H1 (cell line): ENCODE data around the gene VGF. TPM values are rescaled to one million over a fixed set of nuclear protein-coding genes. Genes with fewer than 3 reads are reported as not detected.

Experiments
- CTCF ChIA-PET: fragments of 300-600 bp; sonication (Branson Sonifier 250); formaldehyde crosslinking; loops from one replicate; lab custom pipeline; 2021; ENCODE audit not compliant: partially characterized antibody; lab: Charles Lee
- POLR2A ChIA-PET: fragments of 300-600 bp; sonication (Branson Sonifier 250); formaldehyde crosslinking; loops from one replicate; lab custom pipeline; 2021; ENCODE audit warnings: inconsistent platforms; ENCODE audit not compliant: partially characterized antibody; lab: Charles Lee
- DNase-seq, 2 experiments: peaks; one replicate each; pipeline versions ENCODE4 v3.0.0 to v3.0.0-alpha.2; 2010 to 2022; ENCODE audit warnings: low spot score in 2 of 2, low read depth in 1 of 2, mixed read lengths in 1 of 2
- FAIRE-seq: peaks from 2 replicates; lab custom pipeline; 2011; peaks lifted over from hg19 to GRCh38; lab: Jason Lieb, UNC
- H2AFZ ChIP-seq: 2 replicates; pipeline ENCODE4 v1.8.1; 2012; ENCODE audit warnings: low read length, inconsistent platforms
- H2AK5ac ChIP-seq: 2 replicates; pipeline ENCODE4 v1.6.1; 2013; ENCODE audit warnings: low read depth, low read length
- H2BK120ac ChIP-seq: replicated peaks from 2 replicates; pipeline ENCODE3; 2013; ENCODE audit warnings: low read depth, low read length, inconsistent platforms
- H2BK12ac ChIP-seq: 2 replicates; pipeline ENCODE4 v1.6.1; 2013; ENCODE audit warnings: low read depth, low read length
- H2BK15ac ChIP-seq: 2 replicates; pipeline ENCODE4 v1.6.1; 2013; ENCODE audit warnings: low read length
- H2BK20ac ChIP-seq: 2 replicates; pipeline ENCODE4 v1.6.1; 2013; ENCODE audit warnings: low read length
- H2BK5ac ChIP-seq: 2 replicates; pipeline ENCODE4 v1.6.1; 2013; ENCODE audit warnings: low read depth, low read length
- H3K14ac ChIP-seq: 2 replicates; pipeline ENCODE4 v1.6.1; 2013; ENCODE audit warnings: inconsistent platforms; ENCODE audit not compliant: insufficient read length
- H3K18ac ChIP-seq: 2 replicates; pipeline ENCODE4 v1.6.1; 2013; ENCODE audit warnings: low read length; ENCODE audit errors: extremely low read depth
- H3K23ac ChIP-seq: 2 replicates; pipeline ENCODE4 v1.6.1; 2013; ENCODE audit warnings: inconsistent platforms; ENCODE audit not compliant: insufficient read length
- H3K23me2 ChIP-seq: 2 replicates; pipeline ENCODE4 v1.6.1; 2013; ENCODE audit warnings: low read depth, low read length
- H3K27ac ChIP-seq: 2 replicates; pipeline ENCODE4 v1.6.1; 2011; ENCODE audit warnings: low read depth, low read length, inconsistent platforms
- H3K27me3 ChIP-seq, 4 experiments: replicated peaks in 1 of 4; 1 replicate in 1 of 4; 2 replicates in 3 of 4; pipeline versions ENCODE4 v1.6.1 to v1.8.1; 2011 to 2013; ENCODE audit warnings: low read length in 3 of 4, mild to moderate bottlenecking in 3 of 4, inconsistent platforms in 2 of 4, mixed read lengths in 2 of 4, moderate library complexity in 1 of 4; ENCODE audit not compliant: control insufficient read depth in 3 of 4, insufficient read depth in 3 of 4; ENCODE audit errors: extremely low read depth in 1 of 4
- H3K36me3 ChIP-seq, 4 experiments: 2 replicates each; pipeline versions ENCODE4 v1.6.1 to v1.8.1; 2011 to 2013; ENCODE audit warnings: mild to moderate bottlenecking in 4 of 4, low read length in 3 of 4, moderate library complexity in 2 of 4, control low read depth in 1 of 4, inconsistent platforms in 1 of 4; ENCODE audit not compliant: insufficient read depth in 4 of 4, control insufficient read depth in 2 of 4
- H3K4ac ChIP-seq: replicated peaks from 2 replicates; pipeline ENCODE3; 2013; ENCODE audit warnings: low read length, low read depth, mixed read lengths, inconsistent platforms; ENCODE audit not compliant: insufficient read length
- H3K4me1 ChIP-seq, 4 experiments: replicated peaks in 1 of 4; 1 replicate in 1 of 4; 2 replicates in 3 of 4; pipeline versions ENCODE4 v1.6.1 to v1.8.1; 2011 to 2013; ENCODE audit warnings: low read length in 3 of 4, inconsistent platforms in 2 of 4, mixed read lengths in 1 of 4; ENCODE audit not compliant: insufficient read depth in 4 of 4, control insufficient read depth in 3 of 4
- H3K4me2 ChIP-seq, 2 experiments: 2 replicates each; pipeline versions ENCODE4 v1.6.1 to v1.8.1; 2011 to 2013; ENCODE audit warnings: low read depth in 2 of 2, low read length in 2 of 2, control low read depth in 1 of 2, inconsistent platforms in 1 of 2, mild to moderate bottlenecking in 1 of 2; ENCODE audit not compliant: insufficient read depth in 1 of 2
- H3K4me3 ChIP-seq, 4 experiments: fragments of 200-600, 300-600 bp in 1 of 4; sonication (generic), shearing (Covaris generic), sonication (Bioruptor Twin) in 1 of 4; 2 replicates each; pipeline versions ENCODE4 v1.5.1 to v1.8.1; 2011 to 2016; ENCODE audit warnings: low read length in 4 of 4, low read depth in 3 of 4, control low read depth in 2 of 4, inconsistent platforms in 2 of 4, mild to moderate bottlenecking in 2 of 4, mixed read lengths in 1 of 4, moderate library complexity in 1 of 4; ENCODE audit not compliant: insufficient read depth in 2 of 4; ENCODE audit errors: extremely low read depth in 1 of 4
- H3K56ac ChIP-seq: replicated peaks from 2 replicates; pipeline ENCODE3; 2013; ENCODE audit warnings: low read depth, mild to moderate bottlenecking, mixed read lengths, low read length, inconsistent platforms; ENCODE audit not compliant: insufficient read length
- H3K79me1 ChIP-seq: 2 replicates; pipeline ENCODE4 v1.6.1; 2013; ENCODE audit warnings: low read depth, low read length, control low read depth
- H3K79me2 ChIP-seq, 2 experiments: 2 replicates each; pipeline versions ENCODE4 v1.6.1 to v1.8.1; 2012 to 2013; ENCODE audit warnings: low read length in 2 of 2, mild to moderate bottlenecking in 2 of 2, inconsistent platforms in 1 of 2; ENCODE audit not compliant: insufficient read depth in 2 of 2, control insufficient read depth in 1 of 2
- H3K9ac ChIP-seq, 4 experiments: replicated peaks in 1 of 4; 1 replicate in 1 of 4; 2 replicates in 3 of 4; pipeline versions ENCODE4 v1.6.1 to v1.8.1; 2011 to 2013; ENCODE audit warnings: low read depth in 3 of 4, low read length in 3 of 4, control low read depth in 2 of 4, mild to moderate bottlenecking in 2 of 4, moderate library complexity in 2 of 4, inconsistent platforms in 1 of 4; ENCODE audit errors: extremely low read depth in 1 of 4
- H3K9me3 ChIP-seq, 2 experiments: 2 replicates each; pipeline versions ENCODE4 v1.6.1 to v1.8.1; 2012 to 2013; ENCODE audit warnings: mild to moderate bottlenecking in 2 of 2, moderate library complexity in 2 of 2, control low read depth in 1 of 2, inconsistent platforms in 1 of 2, low read depth in 1 of 2, low read length in 1 of 2, mixed read lengths in 1 of 2; ENCODE audit not compliant: insufficient read depth in 2 of 2
- H4K20me1 ChIP-seq, 2 experiments: replicated peaks in 1 of 2; 2 replicates each; pipeline versions ENCODE3 to v1.8.1; 2011 to 2013; ENCODE audit warnings: inconsistent platforms in 2 of 2, low read length in 2 of 2, mild to moderate bottlenecking in 1 of 2; ENCODE audit not compliant: insufficient read depth in 2 of 2, control insufficient read depth in 1 of 2
- H4K5ac ChIP-seq: 2 replicates; pipeline ENCODE4 v1.6.1; 2013; ENCODE audit warnings: low read length, low read depth, mixed read lengths, inconsistent platforms; ENCODE audit not compliant: insufficient read length
- H4K8ac ChIP-seq: 2 replicates; pipeline ENCODE4 v1.8.0; 2013; ENCODE audit warnings: mild to moderate bottlenecking, moderate library complexity, low read length, inconsistent platforms; ENCODE audit not compliant: insufficient read depth; ENCODE audit errors: extremely low read depth
- H4K91ac ChIP-seq: replicated peaks from 2 replicates; pipeline ENCODE3; 2013; ENCODE audit warnings: low read length, mixed read lengths, inconsistent platforms; ENCODE audit not compliant: insufficient read length
- ATF3 ChIP-seq: IDR thresholded peaks from 2 replicates; pipeline ENCODE4 v1.6.1; 2011; ENCODE audit warnings: low read depth, mild to moderate bottlenecking, low read length; ENCODE audit not compliant: insufficient read depth
- CBX8 ChIP-seq: fragments of 300-800, 300-1000 bp; sonication (generic); IDR thresholded peaks from 2 replicates; pipeline ENCODE4 v1.7.1; 2016; ENCODE audit warnings: low read depth, low read length, borderline replicate concordance
- CTCF ChIP-seq, 3 experiments: IDR thresholded peaks; 1 replicate in 2 of 3; 2 replicates in 1 of 3; pipeline versions ENCODE4 v1.5.1 to v1.6.1; 2011; ENCODE audit warnings: low read length in 3 of 3, mild to moderate bottlenecking in 3 of 3, inconsistent platforms in 2 of 3, low read depth in 1 of 3, moderate library complexity in 1 of 3; ENCODE audit not compliant: insufficient read depth in 1 of 3; ENCODE audit errors: control extremely low read depth in 1 of 3
- POU5F1 ChIP-seq: IDR thresholded peaks from 2 replicates; pipeline ENCODE4 v1.6.1; 2011; ENCODE audit warnings: low read depth, mild to moderate bottlenecking, low read length, moderate library complexity
- RAD21 ChIP-seq, 2 experiments: IDR thresholded peaks in 1 of 2; conservative IDR thresholded peaks in 1 of 2; 2 replicates each; pipeline ENCODE4 v1.6.1; 2011; ENCODE audit warnings: low read depth in 2 of 2, low read length in 2 of 2, improper control_type of control experiment in 1 of 2, inconsistent platforms in 1 of 2, mild to moderate bottlenecking in 1 of 2, moderate library complexity in 1 of 2
- RBBP5 ChIP-seq: IDR thresholded peaks from 2 replicates; pipeline ENCODE4 v1.7.1; 2012; ENCODE audit warnings: low read depth, mild to moderate bottlenecking, inconsistent platforms, low read length, moderate library complexity, borderline replicate concordance
- RNF2 ChIP-seq: fragments of 200-900, 300-1000 bp; sonication (generic); IDR thresholded peaks from 2 replicates; pipeline ENCODE4 v1.7.1; 2016; ENCODE audit warnings: borderline replicate concordance, low read depth, mild to moderate bottlenecking, antibody characterized with exemption, low read length; ENCODE audit not compliant: poor library complexity, severe bottlenecking; ENCODE audit errors: missing control alignments
- TCF12 ChIP-seq: IDR thresholded peaks from 2 replicates; pipeline ENCODE4 v1.6.1; 2011; ENCODE audit warnings: low read depth, mild to moderate bottlenecking, low read length
- WGBS, 2 experiments: shearing (Covaris generic) in 1 of 2; methylation state at CpG; one replicate each; pipeline versions ENCODE4 v1.1.6 to v1.1.7; 2013 to 2015; ENCODE audit warnings: low lambda C conversion rate in 2 of 2, mixed read lengths in 2 of 2, inconsistent platforms in 1 of 2, low coverage in 1 of 2, missing lambda C conversion rate in 1 of 2; ENCODE audit not compliant: insufficient replicate concordance in 2 of 2, insufficient coverage in 1 of 2, insufficient read length in 1 of 2; ENCODE audit errors: extremely low coverage in 1 of 2, missing lambda C conversion rate in 1 of 2; 5-methylcytosine and 5-hydroxymethylcytosine counted together
- polyA plus RNA-seq, 7 experiments: library from polyadenylated mRNA; depleted of rRNA in 3 of 7; stranded (reverse) in 5 of 7; unstranded in 2 of 7; fragments of >200 nt in 5 of 7; fragments of 200-250 nt in 2 of 7; gene quantifications; 1 replicate in 5 of 7; 2 replicates in 1 of 7; 4 replicates in 1 of 7; pipeline versions ENCODE4 v1.2.1 to v1.2.3, GENCODE V29; 2011 to 2013; ENCODE audit warnings: missing spikeins in 2 of 7, mixed read lengths in 2 of 7
- total RNA-seq: library from RNA; stranded (reverse); fragmentation: NEBNext Ultra II Directional; extraction: Animal tissue kit (Norgen Biotek cat#: 25700); gene quantifications from 2 replicates; pipeline ENCODE4 v1.2.1, GENCODE V29; 2021

The VGF gene
- total and polyA plus RNA-seq, 2 of the 8 experiments (the other 6 are each of a cell fraction or from before 2014, with no cell fraction given), result 1.6 to 7.0 TPM

GRCh38 chr7:101140746-101141382 lies 24.5 kb downstream of the VGF start:
- Histone ChIP-seq H3K4me2 (no peak overlapping the region), H2AK5ac (no peak overlapping the region), H3K4me3 (no peak overlapping the region), H2BK5ac (no peak overlapping the region), H4K20me1 (no peaks in the 10 kb centered on the region), H3K9ac (no peak overlapping the region), H2BK15ac (no peak overlapping the region), H3K4me1 (peaks cover 0 to 3% (median 0%) of the 10 kb centered on the region in 4 experiments; a peak in 1 of 7 replicates), H3K79me1 (no peaks in the 10 kb centered on the region), H2BK12ac (no peak overlapping the region), H3K14ac (no peak overlapping the region), H3K23me2 (no peaks in the 10 kb centered on the region; the same call in 1 of the 2 replicates), H3K23ac (no peak overlapping the region), H2BK20ac (peak overlapping the region; percentile 23; the same call in 1 of the 2 replicates), H3K36me3 (no peaks in the 10 kb centered on the region), H2AFZ (no peak overlapping the region), H4K91ac (no peak overlapping the region), H4K5ac (no peak overlapping the region), H3K79me2 (no peaks in the 10 kb centered on the region), H3K9me3 (no peaks in the 10 kb centered on the region), H3K4ac (no peak overlapping the region), H2BK120ac (no peak overlapping the region), H3K27ac (no peak overlapping the region), H4K8ac (no peak overlapping the region), H3K18ac (no peak overlapping the region), H3K27me3 (no peaks in the 10 kb centered on the region; a peak in 1 of 7 replicates), H3K56ac (no peak overlapping the region)
- ChIA-PET POLR2A (interaction anchor here (0.7 to 1.1 kb wide), 4 partner anchors 10 to 249 kb away, joined by 3 to 4 read pairs (median 3); no protein-coding TSS in a partner anchor), CTCF (interaction anchor here (0.7 to 9.7 kb wide), 14 partner anchors 10 to 577 kb away, joined by 3 to 168 read pairs (median 6); partner anchors contain the start of genes MOGAT3 and SERPINE1)
- FAIRE-seq, result no peak
- DNase-seq, result no peak
- 81% methylated on average over 4 of the region's 4 CpGs; no CpG with 5 or more reads in 1 of the 2 experiments for WGBS, 2 experiments
- no peak for TF ChIP-seq CTCF (IDR thresholded peaks at IDR 0.05; ENCODE audit: control extremely low read depth in 1 of 3, insufficient read depth in 1 of 3, low read depth in 1 of 3, low read length in 3 of 3)
- TF ChIP-seq POU5F1, result no peak
- no peak for TF ChIP-seq ATF3
- no peak for TF ChIP-seq RAD21 (IDR thresholded peaks at IDR 0.05 in 1 of 2, conservative IDR thresholded peaks at IDR 0.05 in 1 of 2; ENCODE audit: low read depth in 2 of 2, low read length in 2 of 2)
- no peak for TF ChIP-seq CBX8
- no peak for TF ChIP-seq RBBP5
- TF ChIP-seq TCF12, result no peak
- TF ChIP-seq RNF2, result no peak
